DOHH2 (cell line): ENCODE data around the gene FADD.

Experiments used
- H3F3A ChIP-seq: fragments of 200-600 bp; sonication (generic), shearing (Covaris generic); 2 replicates; pipeline ENCODE4 v1.6.0; 2016; ENCODE audit warnings: antibody characterized with exemption, mild to moderate bottlenecking; ENCODE audit not compliant: control insufficient read depth, insufficient read depth
- H3K27ac ChIP-seq: fragments of 200-600 bp; sonication (generic); 2 replicates; pipeline ENCODE4 v1.5.1; 2014; ENCODE audit warnings: low read depth, mild to moderate bottlenecking, low read length, moderate library complexity
- H3K27me3 ChIP-seq: fragments of 200-600 bp; sonication (generic); 2 replicates; pipeline ENCODE4 v1.6.1; 2014; ENCODE audit warnings: mild to moderate bottlenecking, low read length, mixed read lengths; ENCODE audit not compliant: control insufficient read depth
- H3K36me3 ChIP-seq: fragments of 200-600 bp; sonication (generic); 2 replicates; pipeline ENCODE4 v1.6.1; 2014; ENCODE audit warnings: mild to moderate bottlenecking, low read length, moderate library complexity, mixed read lengths; ENCODE audit not compliant: control insufficient read depth
- H3K4me1 ChIP-seq: fragments of 200-600 bp; sonication (generic); 2 replicates; pipeline ENCODE4 v1.6.1; 2014; ENCODE audit warnings: mild to moderate bottlenecking, low read length, mixed read lengths; ENCODE audit not compliant: control insufficient read depth
- H3K4me2 ChIP-seq: fragments of 200-600 bp; sonication (generic); 2 replicates; pipeline ENCODE4 v1.6.0; 2014; ENCODE audit warnings: mild to moderate bottlenecking, low read length, moderate library complexity
- H3K4me3 ChIP-seq: fragments of 200-600 bp; sonication (generic); 2 replicates; pipeline ENCODE4 v1.5.1; 2014; ENCODE audit warnings: mild to moderate bottlenecking, low read length, mixed read lengths
- H3K79me2 ChIP-seq: fragments of 200-600 bp; sonication (generic); 2 replicates; pipeline ENCODE4 v1.6.1; 2014; ENCODE audit warnings: mild to moderate bottlenecking, low read length, mixed read lengths; ENCODE audit not compliant: control insufficient read depth
- H3K9me2 ChIP-seq: fragments of 200-600 bp; sonication (generic); replicated peaks from 2 replicates; pipeline ENCODE4 v1.6.1; 2014; ENCODE audit warnings: mild to moderate bottlenecking, low read length, mixed read lengths; ENCODE audit not compliant: control insufficient read depth
- H3K9me3 ChIP-seq: fragments of 200-600 bp; sonication (generic); 2 replicates; pipeline ENCODE4 v1.6.1; 2014; ENCODE audit warnings: antibody characterized with exemption, low read length, mixed read lengths; ENCODE audit not compliant: control insufficient read depth, insufficient read depth
- H4K20me1 ChIP-seq: fragments of 200-600 bp; sonication (generic); 2 replicates; pipeline ENCODE4 v1.6.0; 2014; ENCODE audit warnings: low read depth, mild to moderate bottlenecking, antibody characterized with exemption, low read length, moderate library complexity; ENCODE audit not compliant: control insufficient read depth, insufficient read depth
- CTCF ChIP-seq: fragments of 200-600 bp; sonication (generic); IDR thresholded peaks from one replicate; pipeline ENCODE4 v1.5.1; 2014; ENCODE audit warnings: antibody characterized with exemption, mild to moderate bottlenecking, low read depth, low read length; ENCODE audit not compliant: poor library complexity, severe bottlenecking
- EZH2phosphoT487 ChIP-seq: fragments of 200-600 bp; sonication (generic); IDR thresholded peaks from 2 replicates; pipeline ENCODE4 v1.6.1; 2017; ENCODE audit warnings: borderline replicate concordance, mild to moderate bottlenecking, antibody characterized with exemption, low read length, moderate library complexity, mixed read lengths

Gene FADD

GRCh38 chr11:70192666-70193410 is 10.3 kb upstream of the FADD start:
- Histone ChIP-seq H4K20me1 (no peaks in the 10 kb centered on the region), H3K4me2 (no peak overlapping the region), H3K27me3 (no peaks in the 10 kb centered on the region), H3K4me3 (no peak overlapping the region), H3K79me2 (no peaks in the 10 kb centered on the region), H3K4me1 (no peaks in the 10 kb centered on the region), H3K27ac (no peak overlapping the region), H3F3A (no peaks in the 10 kb centered on the region), H3K36me3 (no peaks in the 10 kb centered on the region), H3K9me2 (no peaks in the 10 kb centered on the region; the same call in 1 of the 2 replicates), H3K9me3 (no peaks in the 10 kb centered on the region)
- TF ChIP-seq CTCF (no peak), EZH2phosphoT487 (no peak)

- TF ChIP-seq EZH2phosphoT487, result no peak
- no peak for TF ChIP-seq CTCF
- no peaks in the 10 kb centered on the region for H3K9me3 ChIP-seq
- no peak overlapping the region for H3K27ac ChIP-seq
Measured at GRCh38 chr11:70193411-70194292, 9.4 kb upstream of the FADD start.

GRCh38 chr11:70194792-70195791 is 8.0 kb upstream of the FADD start:
- Histone ChIP-seq H3K4me1 (no peaks in the 10 kb centered on the region), H3K4me2 (no peak overlapping the region), H3F3A (no peaks in the 10 kb centered on the region), H3K9me3 (no peaks in the 10 kb centered on the region), H4K20me1 (no peaks in the 10 kb centered on the region), H3K36me3 (no peaks in the 10 kb centered on the region), H3K27ac (no peak overlapping the region), H3K79me2 (no peaks in the 10 kb centered on the region), H3K9me2 (no peaks in the 10 kb centered on the region; the same call in 1 of the 2 replicates), H3K27me3 (no peaks in the 10 kb centered on the region), H3K4me3 (no peak overlapping the region)
- TF ChIP-seq EZH2phosphoT487 (no peak), CTCF (no peak)

More at GRCh38 chr11:70193411-70194292, 9.4 kb upstream of the FADD start:
- no peaks in the 10 kb centered on the region for H3K79me2 ChIP-seq
- no peak overlapping the region for H3K4me3 ChIP-seq
- H3F3A ChIP-seq, result no peaks in the 10 kb centered on the region
- no peaks in the 10 kb centered on the region; the same call in 1 of the 2 replicates for H3K9me2 ChIP-seq
- no peaks in the 10 kb centered on the region for H3K4me1 ChIP-seq
- no peak overlapping the region for H3K4me2 ChIP-seq
- H3K36me3 ChIP-seq, result no peaks in the 10 kb centered on the region
- H3K27me3 ChIP-seq, result no peaks in the 10 kb centered on the region
- no peaks in the 10 kb centered on the region for H4K20me1 ChIP-seq
